OCI-LY7 (cell line): ENCODE results near the gene UBA52. TPM values are rescaled to one million over a fixed set of nuclear protein-coding genes. Genes with fewer than 3 reads are reported as not detected.

Source experiments
- BruUV-seq: library from RNA; stranded (reverse); fragments of 400-500 nt; replicated peaks from 2 replicates; lab custom pipeline; 2021; lab: Mats Ljungman, UMichigan
- CTCF ChIA-PET: fragments of 300-600 bp; sonication (Branson Sonifier 250); formaldehyde crosslinking; loops from one replicate; lab custom pipeline; 2022; ENCODE audit warnings: antibody characterized with exemption; ENCODE audit not compliant: unreplicated experiment; lab: Charles Lee
- POLR2A ChIA-PET: fragments of 300-600 bp; sonication (Branson Sonifier 250); formaldehyde crosslinking; loops from one replicate; lab custom pipeline; 2022; ENCODE audit warnings: antibody characterized with exemption; lab: Charles Lee
- DNase-seq: peaks from one replicate; pipeline ENCODE4 v3.0.0-alpha.2; 2015; ENCODE audit warnings: low spot score
- H2AFZ ChIP-seq: fragments of 200-600 bp; sonication (generic), shearing (Covaris generic); 2 replicates; pipeline ENCODE4 v1.6.1; 2014; ENCODE audit warnings: mild to moderate bottlenecking, antibody characterized with exemption, low read length, moderate library complexity
- H3K27ac ChIP-seq: fragments of 200-600 bp; sonication (generic); 2 replicates; pipeline ENCODE4 v1.5.1; 2014; ENCODE audit warnings: mixed run types, low read depth, mild to moderate bottlenecking, moderate library complexity, low read length, inconsistent platforms; ENCODE audit not compliant: poor library complexity, severe bottlenecking
- H3K36me3 ChIP-seq: fragments of 200-600 bp; sonication (generic); 2 replicates; pipeline ENCODE4 v1.6.1; 2014; ENCODE audit warnings: mild to moderate bottlenecking, antibody characterized with exemption, low read length, moderate library complexity, mixed read lengths; ENCODE audit not compliant: insufficient read depth
- H3K4me1 ChIP-seq: fragments of 200-600 bp; sonication (generic); 2 replicates; pipeline ENCODE4 v1.5.1; 2014; ENCODE audit warnings: mild to moderate bottlenecking, low read length; ENCODE audit not compliant: insufficient read depth, poor library complexity, severe bottlenecking
- H3K4me2 ChIP-seq: fragments of 200-600 bp; sonication (generic); 2 replicates; pipeline ENCODE4 v1.6.1; 2014; ENCODE audit warnings: mild to moderate bottlenecking, low read length
- H3K4me3 ChIP-seq: fragments of 200-600 bp; sonication (generic); 2 replicates; pipeline ENCODE4 v1.5.1; 2014; ENCODE audit warnings: mild to moderate bottlenecking, low read depth, low read length; ENCODE audit not compliant: poor library complexity, severe bottlenecking
- H3K79me2 ChIP-seq: fragments of 200-600 bp; sonication (generic); 2 replicates; pipeline ENCODE4 v1.6.1; 2016; ENCODE audit warnings: low read depth, mild to moderate bottlenecking, low read length, moderate library complexity, mixed read lengths; ENCODE audit not compliant: insufficient read depth
- H3K9me2 ChIP-seq: fragments of 200-600 bp; sonication (generic); 2 replicates; pipeline ENCODE4 v1.6.1; 2016; ENCODE audit warnings: mild to moderate bottlenecking, low read length, mixed read lengths; ENCODE audit not compliant: insufficient read depth
- H3K9me3 ChIP-seq: fragments of 200-600 bp; sonication (generic); 2 replicates; pipeline ENCODE4 v1.6.1; 2014; ENCODE audit warnings: mild to moderate bottlenecking, mixed run types, low read length, mixed read lengths
- H4K20me1 ChIP-seq: fragments of 200-600 bp; sonication (generic); 2 replicates; pipeline ENCODE4 v1.6.1; 2014; ENCODE audit warnings: mild to moderate bottlenecking, antibody characterized with exemption, low read length, moderate library complexity, mixed read lengths; ENCODE audit not compliant: insufficient read depth
- EZH2phosphoT487 ChIP-seq: fragments of 200-600 bp; sonication (generic); IDR thresholded peaks from 2 replicates; pipeline ENCODE4 v1.6.1; 2018; ENCODE audit warnings: low read depth, borderline replicate concordance, mild to moderate bottlenecking, mixed run types, antibody characterized with exemption, low read length, moderate library complexity, mixed read lengths
- intact Hi-C: fragments of 100-400 bp; cut with micrococcal nuclease; formaldehyde crosslinking; loops from one replicate; pipeline ENCODE4 v1.10.0; 2022; ENCODE audit not compliant: unreplicated experiment
- total RNA-seq, 2 experiments: library from RNA; depleted of rRNA in 1 of 2; stranded (reverse); fragments of >200 nt in 1 of 2; shearing (Covaris generic) in 1 of 2; gene quantifications; 2 replicates each; pipeline ENCODE4 v1.2.3, GENCODE V29; 2014 to 2022
- TF ChIP-seq, protein P1 (sequence below): fragments of 200-600 bp; sonication (generic); conservative IDR thresholded peaks from 2 replicates; pipeline ENCODE4 v1.5.1; 2014; ENCODE audit warnings: mild to moderate bottlenecking, antibody characterized with exemption, low read length, moderate library complexity, mixed read lengths

Gene UBA52
- total RNA-seq, 2 experiments from 2014 or later: 1,496 to 1,580 TPM

DNA sequence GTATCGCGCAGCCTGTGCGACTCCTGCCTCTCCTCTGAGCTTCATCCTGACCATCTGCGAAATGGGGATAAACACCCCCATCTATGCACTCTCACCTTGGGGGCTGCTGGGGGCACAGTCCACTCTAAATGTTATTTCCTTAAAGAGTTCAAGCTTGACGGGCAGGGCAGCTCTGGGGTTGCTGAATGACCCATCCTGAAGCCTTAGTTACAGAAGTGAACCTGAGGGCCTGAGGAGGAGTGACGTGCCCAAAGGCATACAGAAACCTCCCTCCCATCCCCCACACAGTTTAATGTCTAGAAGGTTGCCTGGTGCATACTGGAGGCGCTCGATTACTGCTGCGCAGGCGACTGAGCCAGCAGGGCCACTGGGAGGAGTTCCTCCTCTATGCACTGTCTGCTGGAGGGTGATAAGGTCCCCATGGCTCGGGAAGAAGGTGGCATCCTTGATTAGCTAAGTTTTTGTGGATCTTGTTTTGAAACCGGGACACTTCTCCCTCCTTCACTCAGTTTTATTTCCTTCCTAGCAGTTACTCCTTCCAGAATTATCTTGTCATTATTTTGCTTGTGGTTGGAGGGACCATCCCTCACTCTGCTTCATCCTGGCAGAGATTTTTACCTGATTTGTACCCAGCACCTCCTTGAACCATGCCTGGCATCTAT, 27.7 kb upstream of the UBA52 start:
- H3K4me3 ChIP-seq: peak overlapping the region; percentile 76
- TF ChIP-seq, protein P1, sequence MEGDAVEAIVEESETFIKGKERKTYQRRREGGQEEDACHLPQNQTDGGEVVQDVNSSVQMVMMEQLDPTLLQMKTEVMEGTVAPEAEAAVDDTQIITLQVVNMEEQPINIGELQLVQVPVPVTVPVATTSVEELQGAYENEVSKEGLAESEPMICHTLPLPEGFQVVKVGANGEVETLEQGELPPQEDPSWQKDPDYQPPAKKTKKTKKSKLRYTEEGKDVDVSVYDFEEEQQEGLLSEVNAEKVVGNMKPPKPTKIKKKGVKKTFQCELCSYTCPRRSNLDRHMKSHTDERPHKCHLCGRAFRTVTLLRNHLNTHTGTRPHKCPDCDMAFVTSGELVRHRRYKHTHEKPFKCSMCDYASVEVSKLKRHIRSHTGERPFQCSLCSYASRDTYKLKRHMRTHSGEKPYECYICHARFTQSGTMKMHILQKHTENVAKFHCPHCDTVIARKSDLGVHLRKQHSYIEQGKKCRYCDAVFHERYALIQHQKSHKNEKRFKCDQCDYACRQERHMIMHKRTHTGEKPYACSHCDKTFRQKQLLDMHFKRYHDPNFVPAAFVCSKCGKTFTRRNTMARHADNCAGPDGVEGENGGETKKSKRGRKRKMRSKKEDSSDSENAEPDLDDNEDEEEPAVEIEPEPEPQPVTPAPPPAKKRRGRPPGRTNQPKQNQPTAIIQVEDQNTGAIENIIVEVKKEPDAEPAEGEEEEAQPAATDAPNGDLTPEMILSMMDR: peak; percentile 64
- no peak for TF ChIP-seq EZH2phosphoT487
- peaks cover 19% of the 10 kb centered on the region for H3K4me1 ChIP-seq
- H3K36me3 ChIP-seq: peaks cover 27% of the 10 kb centered on the region
- peak overlapping the region; percentile 85 for H2AFZ ChIP-seq
- no peaks in the 10 kb centered on the region for H3K9me2 ChIP-seq
- intact Hi-C loops: loop anchor here (1.0 to 2.0 kb wide), 2 partner anchors 22 to 45 kb away; partner anchors contain the start of genes ELL and REX1BD
- peaks cover 12% of the 10 kb centered on the region for H3K79me2 ChIP-seq
- H3K9me3 ChIP-seq: no peaks in the 10 kb centered on the region
- BruUV-seq: no TSS peak
- peak; percentile 92 for DNase-seq
- peak overlapping the region; percentile 97 for H3K4me2 ChIP-seq
- no peaks in the 10 kb centered on the region for H4K20me1 ChIP-seq
- peak overlapping the region; percentile 54 for H3K27ac ChIP-seq
- ChIA-PET CTCF (interaction anchor here (0.5 to 1.4 kb wide), 4 partner anchors 8 to 50 kb away, joined by 3 to 7 read pairs (median 4); partner anchors contain the start of gene ELL), POLR2A (interaction anchor here (0.8 to 1.8 kb wide), 11 partner anchors 9 to 120 kb away, joined by 3 to 16 read pairs (median 4); partner anchors contain the start of genes ELL, KXD1, REX1BD and UBA52)

DNA sequence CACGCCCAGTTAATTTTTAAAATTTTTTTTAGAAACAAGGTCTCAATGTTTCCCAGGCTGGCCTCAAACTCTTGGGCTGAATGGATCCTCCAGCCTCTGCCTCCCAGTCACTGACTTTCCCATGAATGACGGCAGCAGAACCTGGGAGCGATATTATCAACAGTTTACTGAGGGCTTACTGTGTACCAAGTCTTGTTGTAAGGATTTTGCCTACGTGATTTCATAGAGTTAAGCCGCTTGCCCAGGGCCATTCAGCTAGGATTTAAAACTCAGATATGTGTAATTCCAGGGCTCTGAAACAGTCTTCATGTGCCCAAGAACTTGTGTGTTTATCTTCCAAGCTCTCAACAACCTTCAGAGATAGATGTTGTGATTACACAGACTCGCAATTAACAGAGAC, 20.0 kb upstream of the UBA52 start:
- H3K4me1 ChIP-seq: peaks cover 9% of the 10 kb centered on the region
- no peaks in the 10 kb centered on the region for H3K9me3 ChIP-seq
- H2AFZ ChIP-seq: no peak overlapping the region
- H3K36me3 ChIP-seq: no peaks in the 10 kb centered on the region
- intact Hi-C loops: no loop called here
- H3K79me2 ChIP-seq: no peaks in the 10 kb centered on the region
- ChIA-PET POLR2A (interaction anchor here (0.5 to 1.2 kb wide), 2 partner anchors 39 to 255 kb away, joined by 3 to 4 read pairs; no protein-coding TSS in a partner anchor), CTCF (no interaction called here)
- no peak for DNase-seq
- H4K20me1 ChIP-seq: no peaks in the 10 kb centered on the region
- no peak for TF ChIP-seq EZH2phosphoT487
- TF ChIP-seq, protein P1: no peak
- no TSS peak for BruUV-seq
- H3K4me3 ChIP-seq: no peak overlapping the region
- H3K9me2 ChIP-seq: no peaks in the 10 kb centered on the region
- no peak overlapping the region for H3K4me2 ChIP-seq
- no peak overlapping the region for H3K27ac ChIP-seq
